HepG2 (cell line): ENCODE measurements around the gene IQCN. TPM values are rescaled to one million over a fixed set of nuclear protein-coding genes. Genes with fewer than 3 reads are reported as not detected.
A peak's percentile ranks its signal among the peaks of the same experiment; 100 is the strongest.

Experiments
- AHDC1 ChIP-seq: sonication (generic); formaldehyde crosslinking; IDR thresholded peaks from 2 replicates; pipeline ENCODE4 v1.5.1; 2020; ENCODE audit warnings: mild to moderate bottlenecking, missing genetic modification reagents, borderline replicate concordance
- ETV6 ChIP-seq: sonication (generic); formaldehyde crosslinking; conservative IDR thresholded peaks from 2 replicates; pipeline ENCODE4 v1.4.0; 2020; ENCODE audit warnings: missing genetic modification reagents
- FOXA3 ChIP-seq: IDR thresholded peaks from 2 replicates; pipeline ENCODE4 v1.6.1; 2016; ENCODE audit warnings: missing genetic modification reagents, missing compliant biosample characterization
- HMG20B ChIP-seq: conservative IDR thresholded peaks from 2 replicates; pipeline ENCODE4 v1.6.1; 2016; ENCODE audit warnings: missing genetic modification reagents, missing compliant biosample characterization
- MBNL3 ChIP-seq: fragments of 250-450 bp; sonication (Bioruptor Pico); conservative IDR thresholded peaks from 2 replicates; pipeline ENCODE4 v1.8.0; 2022; ENCODE audit warnings: mild to moderate bottlenecking, inconsistent platforms
- NFYB ChIP-seq: sonication (generic); formaldehyde crosslinking; IDR thresholded peaks from 2 replicates; pipeline ENCODE4 v1.4.0; 2020; ENCODE audit warnings: missing genetic modification reagents
- POGK ChIP-seq: sonication (generic); formaldehyde crosslinking; conservative IDR thresholded peaks from 2 replicates; pipeline ENCODE4 v1.8.0; 2022; ENCODE audit warnings: mild to moderate bottlenecking, moderate library complexity, missing genetic modification reagents
- RAD21 ChIP-seq: fragments of 450-650 bp; formaldehyde crosslinking; IDR thresholded peaks from 2 replicates; pipeline ENCODE4 v1.5.0; 2020; ENCODE audit warnings: mild to moderate bottlenecking
- REXO4 ChIP-seq: sonication (generic); formaldehyde crosslinking; IDR thresholded peaks from 2 replicates; pipeline ENCODE4 v1.8.0; 2022; ENCODE audit warnings: missing genetic modification reagents, mild to moderate bottlenecking, borderline replicate concordance
- TSC22D2 ChIP-seq: sonication (generic); formaldehyde crosslinking; IDR thresholded peaks from 2 replicates; pipeline ENCODE4 v1.5.1; 2020; ENCODE audit warnings: missing genetic modification reagents, mild to moderate bottlenecking, borderline replicate concordance
- ZNF20 ChIP-seq: sonication (generic); formaldehyde crosslinking; IDR thresholded peaks from 2 replicates; pipeline ENCODE4 v1.4.0; 2020; ENCODE audit warnings: mild to moderate bottlenecking, moderate library complexity, missing genetic modification reagents
- ZNF414 ChIP-seq: sonication (generic); formaldehyde crosslinking; IDR thresholded peaks from 2 replicates; pipeline ENCODE4 v1.5.0; 2020; ENCODE audit warnings: missing genetic modification reagents
- ZNF446 ChIP-seq: sonication (generic); formaldehyde crosslinking; IDR thresholded peaks from 2 replicates; pipeline ENCODE4 v1.5.0; 2020; ENCODE audit warnings: mild to moderate bottlenecking, missing genetic modification reagents
- ZNF761 ChIP-seq: sonication (generic); formaldehyde crosslinking; conservative IDR thresholded peaks from 2 replicates; pipeline ENCODE4 v1.4.0; 2020; ENCODE audit warnings: mild to moderate bottlenecking, missing genetic modification reagents
- ZNF775 ChIP-seq: sonication (generic); formaldehyde crosslinking; IDR thresholded peaks from 2 replicates; pipeline ENCODE4 v1.4.0; 2020; ENCODE audit warnings: missing genetic modification reagents, mild to moderate bottlenecking, moderate library complexity, borderline replicate concordance
- ZSCAN25 ChIP-seq: sonication (generic); formaldehyde crosslinking; IDR thresholded peaks from 2 replicates; pipeline ENCODE4 v1.8.0; 2022; ENCODE audit warnings: mild to moderate bottlenecking, missing genetic modification reagents
- polyA plus RNA-seq, 8 experiments: library from polyadenylated mRNA; depleted of rRNA in 3 of 8; stranded (reverse) in 7 of 8; unstranded in 1 of 8; fragments of >200 nt; fragmentation: Illumina TruSeq in 4 of 8; extraction: Trizol in 4 of 8; gene quantifications; 2 replicates each; pipeline versions ENCODE4 v1.2.1 to v1.2.3, GENCODE V29; 2011 to 2016; ENCODE audit warnings: low read depth in 4 of 8, missing spikeins in 1 of 8, mixed read lengths in 1 of 8; ENCODE audit not compliant: insufficient read depth in 1 of 8
- total RNA-seq, 5 experiments: library from RNA; depleted of rRNA; stranded (reverse); fragments of >200 nt; fragmentation: Illumina TruSeq; extraction: Trizol; gene quantifications; 2 replicates each; pipeline ENCODE4 v1.2.3, GENCODE V29; 2016; ENCODE audit warnings: low read depth in 1 of 5

IQCN gene
- total and polyA plus RNA-seq, 2 of the 13 experiments (the other 11 are each of a cell fraction or from before 2014, with no cell fraction given): 0.04 to 0.18 TPM

GRCh38 chr19:18233224-18233825, 40.9 kb downstream of the IQCN start (continued):
- 0 out of 2 replicates have a peak, but pooled peaks have one; percentile 48 for TF ChIP-seq AHDC1 (CRISPR knock-in tag)
- no peak for TF ChIP-seq MBNL3 (CRISPR knock-in tag)
- no peak; the same call in 1 of the 2 replicates for TF ChIP-seq RAD21
- no peak for TF ChIP-seq POGK (CRISPR knock-in tag)
- peak; percentile 98 for TF ChIP-seq TSC22D2
- peak; percentile 61 for TF ChIP-seq FOXA3 (CRISPR knock-in tag)
- TF ChIP-seq NFYB: peak; percentile 44
- TF ChIP-seq HMG20B (CRISPR knock-in tag): peak; percentile 42; the same call in 1 of the 2 replicates
- TF ChIP-seq ZNF414 (CRISPR knock-in tag): peak; percentile 92
- peak; percentile 85 for TF ChIP-seq ZNF446 (CRISPR knock-in tag)
- TF ChIP-seq ZSCAN25 (CRISPR knock-in tag): peak; percentile 33; the same call in 1 of the 2 replicates
- TF ChIP-seq REXO4 (CRISPR knock-in tag): no peak
- TF ChIP-seq ZNF775 (CRISPR knock-in tag): peak; percentile 53; the same call in 1 of the 2 replicates
- TF ChIP-seq ETV6 (CRISPR knock-in tag): peak; percentile 96; the same call in 1 of the 2 replicates
- TF ChIP-seq ZNF20: 0 out of 2 replicates have a peak, but pooled peaks have one; percentile 64
- TF ChIP-seq ZNF761 (CRISPR knock-in tag): peak; percentile 79; the same call in 1 of the 2 replicates
